Smooth muscle cell (in vitro differentiated cells): ENCODE data around the gene RACGAP1. TPM values are rescaled to one million over a fixed set of nuclear protein-coding genes. Genes with fewer than 3 reads are reported as not detected.
"Not testable (repeated sequence)": the region's sequence is repeated elsewhere in the genome, so short reads cannot be mapped to it uniquely, and the experiment has no call there.

Source experiments
- DNase-seq: peaks from one replicate; lab custom pipeline; 2025; ENCODE audit not compliant: unreplicated experiment; lab: John Stamatoyannopoulos, UW
- H2AFZ ChIP-seq: fragments of 200-600 bp; sonication (generic); 2 replicates; pipeline ENCODE4 v1.6.0; 2016; ENCODE audit warnings: antibody characterized with exemption, low read depth, mild to moderate bottlenecking
- H3F3A ChIP-seq: fragments of 200-600 bp; sonication (generic); 2 replicates; pipeline ENCODE4 v1.6.0; 2017; ENCODE audit warnings: antibody characterized with exemption, low read depth
- H3K27ac ChIP-seq: fragments of 200-600 bp; sonication (generic); 2 replicates; pipeline ENCODE4 v1.5.1; 2016; ENCODE audit warnings: low read depth, mild to moderate bottlenecking
- H3K27me3 ChIP-seq: fragments of 200-600 bp; sonication (generic); 2 replicates; pipeline ENCODE4 v1.6.1; 2016; ENCODE audit warnings: low read depth, mild to moderate bottlenecking
- H3K36me3 ChIP-seq: fragments of 200-600 bp; sonication (generic); 2 replicates; pipeline ENCODE4 v1.5.1; 2016; ENCODE audit warnings: low read depth
- H3K4me1 ChIP-seq: fragments of 200-600 bp; sonication (generic); 2 replicates; pipeline ENCODE4 v1.5.1; 2016; ENCODE audit warnings: low read depth
- H3K4me2 ChIP-seq: fragments of 200-600 bp; sonication (generic); 2 replicates; pipeline ENCODE4 v1.6.0; 2016; ENCODE audit warnings: mild to moderate bottlenecking
- H3K4me3 ChIP-seq: fragments of 200-600 bp; sonication (generic); 2 replicates; pipeline ENCODE4 v1.5.1; 2016; ENCODE audit warnings: mild to moderate bottlenecking
- H3K79me2 ChIP-seq: fragments of 200-600 bp; sonication (generic); 2 replicates; pipeline ENCODE4 v1.6.0; 2016; ENCODE audit warnings: low read depth, mild to moderate bottlenecking
- H3K9ac ChIP-seq: fragments of 200-600 bp; sonication (generic); 2 replicates; pipeline ENCODE4 v1.6.0; 2016; ENCODE audit warnings: low read depth
- H3K9me3 ChIP-seq: fragments of 200-600 bp; sonication (generic); replicated peaks from 2 replicates; pipeline ENCODE4 v1.5.1; 2016; ENCODE audit warnings: low read depth
- H4K20me1 ChIP-seq: fragments of 200-600 bp; sonication (generic); 2 replicates; pipeline ENCODE4 v1.6.0; 2016; ENCODE audit warnings: low read depth
- WGBS: methylation state at CpG from one replicate; pipeline ENCODE4 v1.1.7; 2016; ENCODE audit warnings: low lambda C conversion rate; 5-methylcytosine and 5-hydroxymethylcytosine counted together
- polyA plus RNA-seq: library from polyadenylated mRNA; unstranded; fragments of >200 nt; fragmentation: Nextera tagmentation; extraction: Ambion mirVana; gene quantifications from 2 replicates; pipeline ENCODE4 v1.2.1, GENCODE V29; 2016
- total RNA-seq: library from RNA; depleted of rRNA; stranded (reverse); fragments of >200 nt; gene quantifications from 2 replicates; pipeline ENCODE4 v1.2.3, GENCODE V29; 2014
- TF ChIP-seq, protein P1 (sequence below): fragments of 200-600 bp; sonication (generic); IDR thresholded peaks from 2 replicates; pipeline ENCODE4 v1.5.1; 2017; ENCODE audit warnings: borderline replicate concordance, mild to moderate bottlenecking, antibody characterized with exemption; ENCODE audit not compliant: insufficient read depth, poor library complexity, severe bottlenecking

Gene RACGAP1
- total and polyA plus RNA-seq, 2 experiments from 2014 or later = 13.7 to 52.3 TPM

DNA sequence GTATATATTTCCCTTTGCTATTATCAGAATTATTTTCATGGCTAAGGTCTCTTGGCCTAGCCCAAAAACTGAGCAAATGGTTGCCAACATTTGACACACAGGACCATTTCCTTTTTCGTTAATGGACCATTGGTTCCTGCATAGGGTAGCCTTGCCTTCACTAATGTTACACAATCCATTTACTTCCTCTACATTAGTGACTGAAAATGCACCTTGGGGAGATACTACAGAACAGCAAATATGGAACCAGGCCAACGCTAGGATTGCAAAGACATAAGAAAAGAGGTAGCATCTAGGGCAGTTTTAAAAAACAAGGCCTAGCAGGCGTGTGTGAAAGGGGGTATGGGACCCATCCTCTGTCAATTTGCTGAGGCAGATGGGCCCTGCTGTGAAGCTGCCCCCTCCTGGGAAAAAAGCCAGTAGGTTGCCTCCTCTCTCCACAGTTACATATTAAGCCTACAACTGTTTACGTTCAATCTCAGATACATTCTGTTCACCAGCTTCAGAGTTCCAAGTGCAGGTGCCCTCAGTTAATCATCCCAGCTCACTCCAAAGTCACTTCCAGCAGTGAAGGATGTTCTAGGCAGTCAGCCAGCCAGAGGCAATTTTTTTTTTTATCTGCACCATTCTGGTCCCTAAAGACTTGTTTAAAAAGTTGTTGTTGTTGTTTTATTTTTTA lies 37.5 kb downstream of the RACGAP1 start:
- DNase-seq = no peak
- Histone ChIP-seq H3K4me1 (peaks cover 15% of the 10 kb centered on the region), H2AFZ (no peak overlapping the region), H3K27ac (no peak overlapping the region), H3K9me3 (no peaks in the 10 kb centered on the region), H4K20me1 (peaks cover 4% of the 10 kb centered on the region), H3K27me3 (no peaks in the 10 kb centered on the region), H3K79me2 (no peaks in the 10 kb centered on the region), H3F3A (peaks cover 16% of the 10 kb centered on the region), H3K9ac (no peak overlapping the region), H3K4me3 (no peak overlapping the region), H3K4me2 (no peak overlapping the region), H3K36me3 (no peaks in the 10 kb centered on the region)
- 99% methylated on average over 4 of the region's 4 CpGs for WGBS
- TF ChIP-seq, protein P1, sequence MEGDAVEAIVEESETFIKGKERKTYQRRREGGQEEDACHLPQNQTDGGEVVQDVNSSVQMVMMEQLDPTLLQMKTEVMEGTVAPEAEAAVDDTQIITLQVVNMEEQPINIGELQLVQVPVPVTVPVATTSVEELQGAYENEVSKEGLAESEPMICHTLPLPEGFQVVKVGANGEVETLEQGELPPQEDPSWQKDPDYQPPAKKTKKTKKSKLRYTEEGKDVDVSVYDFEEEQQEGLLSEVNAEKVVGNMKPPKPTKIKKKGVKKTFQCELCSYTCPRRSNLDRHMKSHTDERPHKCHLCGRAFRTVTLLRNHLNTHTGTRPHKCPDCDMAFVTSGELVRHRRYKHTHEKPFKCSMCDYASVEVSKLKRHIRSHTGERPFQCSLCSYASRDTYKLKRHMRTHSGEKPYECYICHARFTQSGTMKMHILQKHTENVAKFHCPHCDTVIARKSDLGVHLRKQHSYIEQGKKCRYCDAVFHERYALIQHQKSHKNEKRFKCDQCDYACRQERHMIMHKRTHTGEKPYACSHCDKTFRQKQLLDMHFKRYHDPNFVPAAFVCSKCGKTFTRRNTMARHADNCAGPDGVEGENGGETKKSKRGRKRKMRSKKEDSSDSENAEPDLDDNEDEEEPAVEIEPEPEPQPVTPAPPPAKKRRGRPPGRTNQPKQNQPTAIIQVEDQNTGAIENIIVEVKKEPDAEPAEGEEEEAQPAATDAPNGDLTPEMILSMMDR = no peak

DNA sequence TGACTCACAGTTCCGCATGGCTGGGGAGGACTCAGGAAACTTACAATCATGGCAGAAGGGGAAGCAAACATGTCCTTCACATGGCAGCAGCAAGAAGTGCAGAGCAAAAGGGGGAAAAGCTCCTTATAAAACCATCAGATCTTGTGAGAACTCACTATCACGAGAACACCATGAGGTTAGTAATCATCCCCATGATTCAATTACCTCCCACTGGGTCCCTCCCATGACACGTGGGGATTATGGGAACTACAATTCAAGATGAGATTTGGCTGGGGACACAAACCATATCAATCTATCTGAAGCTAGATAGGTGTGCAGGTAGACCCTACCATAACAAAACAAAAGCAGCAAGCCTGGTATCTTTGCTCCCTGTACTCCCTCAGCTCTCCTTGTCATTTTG lies 38.8 kb downstream of the RACGAP1 start:
- H3K27ac ChIP-seq, DNase-seq, H3K4me3 ChIP-seq, H3K79me2 ChIP-seq, H3K9ac ChIP-seq, H3K36me3 ChIP-seq, H3K27me3 ChIP-seq, H2AFZ ChIP-seq, H4K20me1 ChIP-seq, H3K9me3 ChIP-seq, H3K4me2 ChIP-seq: not testable (repeated sequence)
- peaks cover 16% of the 10 kb centered on the region for H3F3A ChIP-seq
- 87% methylated on average over 3 of the region's 3 CpGs for WGBS
- peaks cover 15% of the 10 kb centered on the region for H3K4me1 ChIP-seq

DNA sequence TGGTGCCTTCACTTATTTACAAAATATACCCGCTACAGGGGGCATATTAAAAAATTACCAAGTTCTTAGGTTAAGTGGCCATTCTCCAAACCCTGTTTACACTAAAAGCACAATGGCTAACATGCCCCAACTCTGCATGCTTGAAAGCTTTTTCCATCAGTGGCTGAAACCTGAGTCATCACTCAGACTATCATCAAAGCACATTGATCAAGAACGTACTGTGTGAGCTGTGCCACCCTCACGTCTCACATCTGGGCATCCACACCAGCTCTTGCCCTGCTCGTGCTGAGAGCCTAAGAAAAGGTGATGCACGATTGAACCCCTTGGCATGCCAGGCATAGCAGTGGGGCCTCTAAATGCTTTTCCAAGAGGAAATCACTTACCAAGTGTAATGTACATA lies 39.3 kb downstream of the RACGAP1 start:
- peaks cover 1% of the 10 kb centered on the region for H3K27me3 ChIP-seq
- no peak overlapping the region for H3K4me3 ChIP-seq
- H3K27ac ChIP-seq = no peak overlapping the region
- no peak overlapping the region for H3K4me2 ChIP-seq
- no peak overlapping the region for H3K9ac ChIP-seq
- no peaks in the 10 kb centered on the region for H3K36me3 ChIP-seq
- 67% methylated on average over 5 of the region's 5 CpGs for WGBS
- H2AFZ ChIP-seq = no peak overlapping the region
- H3F3A ChIP-seq = peaks cover 16% of the 10 kb centered on the region
- no peaks in the 10 kb centered on the region for H3K79me2 ChIP-seq
- H3K4me1 ChIP-seq = peaks cover 15% of the 10 kb centered on the region
- H4K20me1 ChIP-seq = peaks cover 4% of the 10 kb centered on the region
- DNase-seq = no peak
- TF ChIP-seq, protein P1 = no peak
- no peaks in the 10 kb centered on the region for H3K9me3 ChIP-seq

DNA sequence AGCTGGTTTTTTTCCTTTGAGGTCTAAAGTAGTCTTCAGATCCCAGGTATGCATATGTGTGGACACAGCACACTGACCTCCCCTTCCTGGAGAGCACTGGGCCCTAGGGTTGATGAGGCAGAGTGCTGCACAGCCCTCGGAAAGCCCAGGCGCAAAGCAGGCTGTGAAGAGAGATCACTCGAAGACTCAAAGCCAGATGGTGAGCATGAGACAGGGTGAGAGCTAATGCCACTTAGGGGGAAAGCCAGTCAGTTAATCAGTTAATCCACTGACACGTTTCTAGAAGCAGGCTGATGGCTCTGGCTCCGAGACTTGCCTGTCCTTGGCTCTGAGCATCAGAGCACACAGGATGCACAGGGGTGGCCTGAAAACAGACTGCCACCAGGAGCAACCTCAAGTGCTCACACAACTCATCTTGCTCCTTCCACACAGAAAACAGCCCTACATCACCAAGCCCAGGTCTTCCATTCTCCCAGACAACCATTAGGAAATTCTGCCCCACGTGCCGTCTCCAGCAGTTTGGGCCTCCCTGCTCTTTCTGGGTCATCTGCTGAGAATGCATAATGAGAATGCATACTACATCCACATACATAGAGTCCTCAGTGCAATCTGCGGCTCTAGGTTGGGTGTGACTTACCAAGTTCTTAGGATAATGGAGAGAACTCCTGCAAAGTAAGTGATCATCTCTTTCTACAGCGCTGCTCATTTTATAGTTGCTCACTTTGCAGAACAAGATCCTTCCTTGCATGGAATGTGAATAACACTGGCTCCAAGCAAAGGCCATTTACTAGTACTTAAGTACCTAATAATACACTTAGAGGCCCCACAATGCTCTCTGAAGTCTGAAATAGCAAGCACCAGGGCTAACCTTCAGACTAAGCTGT lies 40.6 kb downstream of the RACGAP1 start:
- WGBS = 39% methylated on average over 9 of the region's 9 CpGs
- no peaks in the 10 kb centered on the region for H3K9me3 ChIP-seq
- H3K36me3 ChIP-seq = no peaks in the 10 kb centered on the region
- H3K4me2 ChIP-seq = peak overlapping the region; percentile 13
- no peak overlapping the region for H3K9ac ChIP-seq
- H3K79me2 ChIP-seq = no peaks in the 10 kb centered on the region
- H3K27me3 ChIP-seq = peaks cover 9% of the 10 kb centered on the region
- H3K27ac ChIP-seq = peak overlapping the region; percentile 4
- peaks cover 16% of the 10 kb centered on the region for H3F3A ChIP-seq
- peaks cover 4% of the 10 kb centered on the region for H4K20me1 ChIP-seq
- TF ChIP-seq, protein P1 = no peak
- H3K4me3 ChIP-seq = no peak overlapping the region
- no peak for DNase-seq
- no peak overlapping the region for H2AFZ ChIP-seq
- H3K4me1 ChIP-seq = peaks cover 15% of the 10 kb centered on the region
